OCI-LY1 (cell line): ENCODE data around the gene KIF15.

Experiments used
- H2AFZ ChIP-seq: fragments of 200-600 bp; sonication (generic), shearing (Covaris generic); 2 replicates; pipeline ENCODE4 v1.6.0; 2014; ENCODE audit warnings: antibody characterized with exemption, mild to moderate bottlenecking, low read length
- H3F3A ChIP-seq: fragments of 200-600 bp; sonication (generic), shearing (Covaris generic); 2 replicates; pipeline ENCODE4 v1.6.0; 2014; ENCODE audit warnings: mild to moderate bottlenecking, antibody characterized with exemption, low read length, moderate library complexity; ENCODE audit not compliant: insufficient read depth
- H3K27ac ChIP-seq: fragments of 200-600 bp; sonication (generic); 2 replicates; pipeline ENCODE4 v1.5.1; 2014; ENCODE audit warnings: low read length, mixed run types, mild to moderate bottlenecking, low read depth; ENCODE audit not compliant: poor library complexity, severe bottlenecking
- H3K27me3 ChIP-seq: fragments of 200-600 bp; sonication (generic); 2 replicates; pipeline ENCODE4 v1.6.0; 2014; ENCODE audit warnings: antibody characterized with exemption, mild to moderate bottlenecking, low read length, moderate library complexity; ENCODE audit not compliant: insufficient read depth
- H3K36me3 ChIP-seq: fragments of 200-600 bp; sonication (generic); 2 replicates; pipeline ENCODE4 v1.6.1; 2014; ENCODE audit warnings: mild to moderate bottlenecking, antibody characterized with exemption, low read length, moderate library complexity, mixed read lengths; ENCODE audit not compliant: insufficient read depth
- H3K4me1 ChIP-seq: fragments of 200-600 bp; sonication (generic); 2 replicates; pipeline ENCODE4 v1.5.1; 2014; ENCODE audit warnings: mild to moderate bottlenecking, low read length, moderate library complexity; ENCODE audit not compliant: insufficient read depth, severe bottlenecking
- H3K4me2 ChIP-seq: fragments of 200-600 bp; sonication (generic), shearing (Covaris generic); 2 replicates; pipeline ENCODE4 v1.6.1; 2014; ENCODE audit warnings: low read length
- H3K4me3 ChIP-seq: fragments of 200-600 bp; sonication (generic); 2 replicates; pipeline ENCODE4 v1.5.1; 2014; ENCODE audit warnings: low read length, low read depth, mild to moderate bottlenecking, mixed read lengths; ENCODE audit not compliant: poor library complexity, severe bottlenecking
- H3K79me2 ChIP-seq: fragments of 200-600 bp; shearing (Covaris generic); 2 replicates; pipeline ENCODE4 v1.6.1; 2016; ENCODE audit warnings: mixed run types, low read length, mixed read lengths; ENCODE audit not compliant: insufficient read depth
- H3K9ac ChIP-seq: fragments of 200-600 bp; sonication (generic), shearing (Covaris generic); 2 replicates; pipeline ENCODE4 v1.6.1; 2014; ENCODE audit warnings: mild to moderate bottlenecking, low read length, mixed read lengths
- H3K9me2 ChIP-seq: fragments of 200-600 bp; sonication (generic), shearing (Covaris generic); 2 replicates; pipeline ENCODE4 v1.6.1; 2014; ENCODE audit warnings: low read depth, mild to moderate bottlenecking, low read length, mixed read lengths
- H3K9me3 ChIP-seq: fragments of 200-600 bp; shearing (Covaris generic); 2 replicates; pipeline ENCODE4 v1.6.1; 2014; ENCODE audit warnings: low read length, mixed read lengths
- H4K20me1 ChIP-seq: fragments of 200-600 bp; sonication (generic), shearing (Covaris generic); 2 replicates; pipeline ENCODE4 v1.6.0; 2016; ENCODE audit warnings: mild to moderate bottlenecking, low read length; ENCODE audit not compliant: insufficient read depth
- CTCF ChIP-seq: fragments of 200-600 bp; sonication (generic), shearing (Covaris generic); IDR thresholded peaks from 2 replicates; pipeline ENCODE4 v1.5.1; 2017; ENCODE audit warnings: mild to moderate bottlenecking, antibody characterized with exemption, low read length, moderate library complexity, mixed read lengths
- EZH2 ChIP-seq: fragments of 200-600 bp; sonication (generic), shearing (Covaris generic); IDR thresholded peaks from 2 replicates; pipeline ENCODE4 v1.8.0; 2017; ENCODE audit warnings: borderline replicate concordance, mixed run types, mild to moderate bottlenecking, antibody characterized with exemption, low read length, moderate library complexity, mixed read lengths

The KIF15 gene

GRCh38 chr3:44865272-44866035, 103.9 kb downstream of the KIF15 start:
- H3K9me2 ChIP-seq: no peaks in the 10 kb centered on the region
- TF ChIP-seq EZH2 (no peak), CTCF (no peak)
- no peaks in the 10 kb centered on the region for H4K20me1 ChIP-seq
- H3K9ac ChIP-seq: no peak overlapping the region
- no peak overlapping the region for H3K27ac ChIP-seq
- peaks cover 15% of the 10 kb centered on the region for H3K4me1 ChIP-seq
- H3K27me3 ChIP-seq: no peaks in the 10 kb centered on the region
- H3K4me3 ChIP-seq: no peak overlapping the region
- no peaks in the 10 kb centered on the region for H3K9me3 ChIP-seq
- no peak overlapping the region for H3K4me2 ChIP-seq
- peaks cover 26% of the 10 kb centered on the region for H3K36me3 ChIP-seq
- H3K79me2 ChIP-seq: no peaks in the 10 kb centered on the region
- peaks cover 3% of the 10 kb centered on the region; the same call in 1 of the 2 replicates for H3F3A ChIP-seq
- no peak overlapping the region for H2AFZ ChIP-seq

- Histone ChIP-seq H3K27me3 (no peaks in the 10 kb centered on the region), H3K4me1 (peaks cover 5% of the 10 kb centered on the region)
- TF ChIP-seq CTCF (no peak), EZH2 (no peak)
Measured at GRCh38 chr3:44867421-44868111, 106.0 kb downstream of the KIF15 start.

GRCh38 chr3:44870375-44871061, 108.9 kb downstream of the KIF15 start:
- no peaks in the 10 kb centered on the region for H3K79me2 ChIP-seq
- no peaks in the 10 kb centered on the region for H3K27me3 ChIP-seq
- no peaks in the 10 kb centered on the region for H3K9me3 ChIP-seq
- H4K20me1 ChIP-seq: no peaks in the 10 kb centered on the region
- TF ChIP-seq EZH2: no peak
- H3K9ac ChIP-seq: no peak overlapping the region
- H3K27ac ChIP-seq: no peak overlapping the region
- H3F3A ChIP-seq: no peaks in the 10 kb centered on the region
- H3K4me1 ChIP-seq: no peaks in the 10 kb centered on the region
- no peak overlapping the region for H2AFZ ChIP-seq
- H3K4me2 ChIP-seq: no peak overlapping the region
- H3K4me3 ChIP-seq: no peak overlapping the region
- H3K9me2 ChIP-seq: no peaks in the 10 kb centered on the region
- peaks cover 17% of the 10 kb centered on the region for H3K36me3 ChIP-seq

More at GRCh38 chr3:44867421-44868111, 106.0 kb downstream of the KIF15 start:
- H2AFZ ChIP-seq: no peak overlapping the region
- peaks cover 25% of the 10 kb centered on the region for H3K36me3 ChIP-seq
- H4K20me1 ChIP-seq: no peaks in the 10 kb centered on the region
- no peaks in the 10 kb centered on the region for H3K9me3 ChIP-seq
- no peaks in the 10 kb centered on the region for H3K79me2 ChIP-seq
- no peaks in the 10 kb centered on the region for H3K9me2 ChIP-seq
- H3K9ac ChIP-seq: no peak overlapping the region
- no peaks in the 10 kb centered on the region for H3F3A ChIP-seq
- H3K4me2 ChIP-seq: no peak overlapping the region
- no peak overlapping the region for H3K27ac ChIP-seq
- no peak overlapping the region for H3K4me3 ChIP-seq
